GM20000 (cell line): ENCODE measurements around the gene LEO1.

Experiments
- DNase-seq: peaks from one replicate; pipeline ENCODE4 v3.0.0; 2012; ENCODE audit warnings: low spot score
- TF ChIP-seq, protein P1 (sequence below): IDR thresholded peaks from 2 replicates; pipeline ENCODE4 v1.5.1; 2012; ENCODE audit warnings: mild to moderate bottlenecking, control low read depth; ENCODE audit errors: extremely low read depth, missing control alignments

The LEO1 gene

DNA sequence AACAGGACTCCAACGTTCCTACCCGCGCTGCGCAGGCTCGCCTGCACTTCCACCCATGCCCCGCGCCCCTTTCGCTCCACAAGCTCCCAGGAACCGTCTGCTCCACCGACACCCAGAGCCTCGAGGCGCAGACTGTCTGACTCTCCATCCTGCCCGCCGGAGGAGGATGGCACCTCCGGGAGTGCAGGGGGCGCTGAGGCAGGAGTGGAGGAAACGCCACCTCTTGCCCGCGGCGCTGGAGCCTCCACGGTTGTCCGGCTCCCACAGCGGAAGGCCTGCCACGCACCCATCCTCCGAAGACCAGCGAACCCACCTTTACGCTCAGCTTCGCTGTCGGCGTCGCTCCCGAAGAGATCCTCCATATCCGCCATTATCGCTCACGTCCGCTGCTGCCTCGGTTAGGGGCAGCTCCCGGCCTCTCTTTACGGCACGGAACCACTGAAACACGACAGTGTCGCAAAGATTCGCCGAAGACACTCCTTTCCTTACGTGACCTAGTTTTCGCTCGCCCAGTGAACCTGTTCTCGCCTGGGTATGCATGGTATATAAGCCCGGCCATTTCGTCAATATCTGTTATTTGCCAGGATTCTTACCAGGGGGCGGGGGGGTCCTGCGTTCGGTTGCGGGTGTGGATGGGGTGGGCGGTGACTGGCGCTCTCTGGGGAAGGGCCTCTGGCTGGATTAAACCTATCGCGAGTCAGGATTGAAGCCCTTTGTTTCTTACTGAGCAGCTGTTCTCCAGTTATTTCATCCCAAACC is at the start of gene LEO1:
LEO1 (minus strand) TSS at position 404 of the 759 bp plus-strand sequence; CDS start at position 371, 33 bp downstream.
- TF ChIP-seq, protein P1, sequence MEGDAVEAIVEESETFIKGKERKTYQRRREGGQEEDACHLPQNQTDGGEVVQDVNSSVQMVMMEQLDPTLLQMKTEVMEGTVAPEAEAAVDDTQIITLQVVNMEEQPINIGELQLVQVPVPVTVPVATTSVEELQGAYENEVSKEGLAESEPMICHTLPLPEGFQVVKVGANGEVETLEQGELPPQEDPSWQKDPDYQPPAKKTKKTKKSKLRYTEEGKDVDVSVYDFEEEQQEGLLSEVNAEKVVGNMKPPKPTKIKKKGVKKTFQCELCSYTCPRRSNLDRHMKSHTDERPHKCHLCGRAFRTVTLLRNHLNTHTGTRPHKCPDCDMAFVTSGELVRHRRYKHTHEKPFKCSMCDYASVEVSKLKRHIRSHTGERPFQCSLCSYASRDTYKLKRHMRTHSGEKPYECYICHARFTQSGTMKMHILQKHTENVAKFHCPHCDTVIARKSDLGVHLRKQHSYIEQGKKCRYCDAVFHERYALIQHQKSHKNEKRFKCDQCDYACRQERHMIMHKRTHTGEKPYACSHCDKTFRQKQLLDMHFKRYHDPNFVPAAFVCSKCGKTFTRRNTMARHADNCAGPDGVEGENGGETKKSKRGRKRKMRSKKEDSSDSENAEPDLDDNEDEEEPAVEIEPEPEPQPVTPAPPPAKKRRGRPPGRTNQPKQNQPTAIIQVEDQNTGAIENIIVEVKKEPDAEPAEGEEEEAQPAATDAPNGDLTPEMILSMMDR: no peak
- DNase-seq: peak; percentile 89

DNA sequence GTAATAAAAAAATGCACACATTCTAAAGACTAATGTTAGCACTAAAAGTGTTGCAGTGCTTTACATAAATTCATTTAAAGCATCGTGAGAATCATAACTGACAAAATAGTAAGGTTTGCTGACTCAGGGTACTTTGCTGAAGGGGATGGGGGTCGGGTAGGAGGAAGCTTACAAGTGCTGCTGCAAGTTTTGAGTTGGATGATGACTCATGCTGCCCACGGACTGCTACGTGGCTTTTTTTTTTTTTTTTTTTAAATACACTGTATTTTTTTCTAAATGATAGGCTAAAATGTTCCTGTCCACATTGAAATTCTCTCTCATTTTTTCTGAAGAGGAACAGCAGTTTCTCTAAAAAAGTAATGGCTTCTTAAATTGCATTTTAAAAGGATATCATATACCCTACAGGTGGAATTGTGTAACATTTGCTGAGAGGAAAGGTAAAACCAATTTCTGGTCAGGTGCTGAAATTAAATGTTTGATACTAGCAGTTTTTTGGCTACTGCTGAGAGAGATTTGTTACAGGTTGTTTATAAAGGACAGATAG is 49.6 kb upstream of the LEO1 start:
- DNase-seq: peak; percentile 83
- TF ChIP-seq, protein P1: no peak

DNA sequence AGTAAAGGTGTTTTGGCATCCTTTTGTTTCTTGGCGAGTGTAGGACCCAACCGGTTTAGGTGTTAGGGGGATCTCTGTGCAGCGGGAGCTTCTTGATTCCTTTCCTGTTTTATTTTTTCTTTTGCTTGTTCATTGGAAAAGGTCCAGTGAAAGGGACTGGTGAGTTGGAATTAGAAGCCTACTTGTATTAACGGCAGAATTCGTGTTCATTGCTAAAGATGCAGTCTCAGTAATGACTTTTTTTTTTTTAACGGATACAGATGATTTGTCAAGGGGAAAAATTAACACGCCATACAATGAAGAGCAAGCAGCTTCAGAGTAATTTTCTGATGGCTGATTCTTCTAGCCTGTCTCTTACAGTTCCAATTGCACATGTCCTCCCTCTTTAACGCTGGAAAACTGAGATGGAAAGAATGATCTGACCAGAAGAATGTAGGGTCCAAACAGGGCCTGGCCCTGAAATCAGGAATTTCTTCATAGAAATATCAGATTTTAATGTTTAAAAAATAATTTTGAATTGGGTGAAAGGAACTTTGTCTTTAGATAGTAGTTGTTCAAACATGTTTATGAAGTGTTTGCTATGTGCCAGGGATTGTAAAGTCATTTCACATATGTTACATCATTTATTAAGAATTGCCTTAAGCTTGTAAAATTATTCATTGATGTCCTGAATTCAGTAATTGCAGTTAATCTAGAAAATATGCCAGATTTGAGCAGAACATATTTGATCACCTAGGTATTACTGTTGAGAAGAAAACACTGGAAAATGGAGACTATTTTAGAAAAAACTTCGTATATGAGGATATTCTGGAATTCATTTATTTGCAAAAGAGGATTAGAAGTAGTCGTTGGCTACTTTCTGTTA is 48.9 kb upstream of the LEO1 start:
- TF ChIP-seq, protein P1: no peak
- peak; percentile 34 for DNase-seq

DNA sequence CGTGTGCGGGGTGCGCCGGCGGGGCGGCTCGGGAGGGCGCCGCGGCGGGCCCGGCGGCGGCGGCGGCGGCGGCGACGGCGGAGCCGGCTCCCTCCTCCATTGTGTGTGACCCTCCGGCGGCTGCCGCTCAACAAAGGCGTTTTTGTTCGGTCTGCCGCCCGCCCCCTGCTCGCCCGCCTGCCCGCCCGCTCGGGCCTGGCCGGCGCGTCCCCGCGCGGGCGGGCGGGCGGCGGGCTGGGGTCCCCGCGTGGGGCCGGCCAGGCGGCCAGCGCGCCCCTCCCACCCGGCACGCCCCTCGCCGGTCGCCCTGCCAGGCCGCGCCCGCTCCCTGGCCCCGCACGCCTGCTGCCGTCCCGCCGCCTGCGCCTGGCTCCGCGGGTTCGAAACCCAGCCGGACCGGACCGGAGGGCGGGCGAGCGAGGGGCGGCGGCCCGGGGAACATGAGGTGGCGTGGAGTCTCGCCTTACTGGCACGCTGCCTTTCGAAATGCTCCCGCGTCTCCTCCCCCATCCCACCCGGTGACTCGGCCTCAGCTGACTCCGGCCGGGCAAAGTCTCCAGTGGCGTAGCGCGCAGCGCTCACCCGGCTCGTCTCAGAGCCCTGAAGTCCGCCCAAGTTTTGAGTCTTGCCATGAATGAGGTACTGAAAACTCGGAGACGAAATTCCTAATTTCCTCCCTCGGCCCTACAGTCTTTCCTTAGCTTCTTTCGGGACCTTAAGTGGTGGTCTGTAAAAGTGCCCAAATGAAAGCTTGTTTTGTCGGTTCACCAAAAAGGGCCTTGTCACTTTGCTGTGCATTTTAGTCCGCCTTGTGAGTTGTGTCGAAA is 48.0 kb upstream of the LEO1 start:
- TF ChIP-seq, protein P1: no peak
- DNase-seq: peak; percentile 84

DNA sequence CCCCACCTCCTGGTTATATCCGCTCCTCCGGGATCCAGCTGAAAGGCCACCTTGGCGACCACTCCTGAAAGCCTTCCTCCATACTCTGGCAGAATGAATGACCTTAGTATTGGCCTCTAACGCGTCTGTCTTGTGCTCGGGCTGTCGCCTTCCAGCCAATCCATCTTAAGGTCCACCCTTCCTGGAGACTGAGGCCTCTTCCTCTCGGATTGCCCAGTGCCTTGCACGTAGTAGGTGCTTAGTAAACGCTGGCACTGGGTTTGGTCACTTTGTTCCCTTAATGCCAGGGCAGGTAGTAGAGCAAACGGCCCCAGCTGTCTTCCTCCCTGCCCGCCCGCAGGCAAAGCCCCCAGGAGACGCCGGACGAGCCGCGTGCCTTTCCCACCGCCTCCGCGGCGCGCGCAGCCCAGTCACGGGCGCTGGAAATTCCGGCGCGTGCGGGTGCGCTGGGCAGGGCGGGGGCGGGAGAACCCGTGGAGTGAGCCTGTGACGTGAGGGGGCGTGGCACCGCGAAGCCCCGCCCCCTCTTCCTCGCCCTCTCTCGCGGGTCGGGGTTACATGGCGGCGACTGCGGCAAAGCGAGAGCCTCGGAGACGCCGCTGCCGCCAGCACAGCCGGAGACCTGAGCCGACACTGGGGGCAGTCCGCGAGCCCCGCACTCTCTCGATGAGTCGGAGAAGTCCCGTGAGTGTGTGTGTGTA is 47.3 kb upstream of the LEO1 start, which contains the start of gene MAPK6:
MAPK6 (plus strand) TSS at position 527 of the 701 bp plus-strand sequence. CDS start 27,242 bp downstream, outside the sequence.
- peak; percentile 99 for DNase-seq
- TF ChIP-seq, protein P1: no peak

DNA sequence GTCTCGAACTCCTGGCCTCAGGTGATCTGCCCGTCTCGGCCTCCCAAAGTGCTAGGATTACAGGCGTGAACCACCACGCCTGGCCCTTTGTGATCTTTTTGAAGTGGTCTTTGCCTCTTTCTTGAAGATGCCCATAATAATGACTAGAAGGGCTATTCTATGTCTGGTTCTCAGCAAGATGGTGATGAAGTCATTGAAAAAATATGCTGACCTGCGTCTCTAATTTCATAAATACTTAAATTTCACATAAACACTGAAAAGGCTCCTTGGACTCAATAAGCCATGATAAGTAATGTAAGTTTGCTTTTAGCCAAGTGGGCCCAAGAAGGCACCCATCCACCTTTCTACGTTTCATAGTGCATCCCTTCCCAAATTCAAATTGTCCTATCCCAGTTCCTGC is 46.7 kb upstream of the LEO1 start:
- TF ChIP-seq, protein P1: no peak
- no peak for DNase-seq
